Measurements from ENCODE around the gene SEMA4D.
A peak's percentile ranks its signal among the peaks of the same experiment; 100 is the strongest.
"Not testable (repeated sequence)": the region's sequence is repeated elsewhere in the genome, so short reads cannot be mapped to it uniquely, and the experiment has no call there.

SEMA4D gene

GRCh38 chr9:89376741-89377351, 121.1 kb downstream of the SEMA4D start:
- H3K9me3 Mint-ChIP-seq, result no peaks in the 10 kb centered on the region
- H3K27ac Mint-ChIP-seq, result peak overlapping the region; percentile 78
- peaks cover 13% of the 10 kb centered on the region for H3K36me3 Mint-ChIP-seq
- no peaks in the 10 kb centered on the region for H3K27me3 Mint-ChIP-seq
- ATAC-seq (ENCODE audit: low read depth) (no peak), DNase-seq (ENCODE audit: low spot score in 2 of 2) (no peak)
- peaks cover 29% of the 10 kb centered on the region for H3K4me1 Mint-ChIP-seq
- no peak overlapping the region for H3K4me3 Mint-ChIP-seq

GRCh38 chr9:89376286-89376685, 121.6 kb downstream of the SEMA4D start:
- ATAC-seq (ENCODE audit: low read depth), result no peak
- Mint-ChIP-seq H3K4me1 (peaks cover 26% of the 10 kb centered on the region), H3K27ac (peak overlapping the region; percentile 79), H3K27me3 (no peaks in the 10 kb centered on the region), H3K4me3 (no peak overlapping the region), H3K9me3 (no peaks in the 10 kb centered on the region), H3K36me3 (peaks cover 13% of the 10 kb centered on the region)
- no peak for DNase-seq (ENCODE audit: low spot score in 2 of 2)

GRCh38 chr9:89375191-89375760, 122.6 kb downstream of the SEMA4D start:
- Mint-ChIP-seq H3K4me1 (peaks cover 26% of the 10 kb centered on the region), H3K4me3 (peak overlapping the region; percentile 50), H3K27ac (peak overlapping the region; percentile 79), H3K36me3 (peaks cover 13% of the 10 kb centered on the region), H3K9me3 (no peaks in the 10 kb centered on the region), H3K27me3 (no peaks in the 10 kb centered on the region)
- ATAC-seq (ENCODE audit: low read depth) (peak; percentile 86), DNase-seq (ENCODE audit: low spot score in 2 of 2) (peak; percentile 21 to 26)

- Mint-ChIP-seq H3K36me3 (peaks cover 13% of the 10 kb centered on the region), H3K4me1 (peaks cover 26% of the 10 kb centered on the region), H3K9me3 (no peaks in the 10 kb centered on the region), H3K27ac (no peak overlapping the region), H3K4me3 (no peak overlapping the region), H3K27me3 (no peaks in the 10 kb centered on the region)
- ATAC-seq (ENCODE audit: low read depth) (no peak), DNase-seq (ENCODE audit: low spot score in 2 of 2) (no peak)
Measured at GRCh38 chr9:89374176-89374575, 123.7 kb downstream of the SEMA4D start.

- peaks cover 6% of the 10 kb centered on the region for H3K36me3 Mint-ChIP-seq
- H3K27me3 Mint-ChIP-seq, result no peaks in the 10 kb centered on the region
- no peaks in the 10 kb centered on the region for H3K9me3 Mint-ChIP-seq
- no peak overlapping the region for H3K4me3 Mint-ChIP-seq
- H3K27ac Mint-ChIP-seq, result peak overlapping the region; percentile 56
- H3K4me1 Mint-ChIP-seq, result peaks cover 26% of the 10 kb centered on the region
- DNase-seq (ENCODE audit: low spot score in 2 of 2) (no peak), ATAC-seq (ENCODE audit: low read depth) (no peak)
Measured at GRCh38 chr9:89372979-89373378, 124.9 kb downstream of the SEMA4D start.

- Mint-ChIP-seq H3K9me3 (no peaks in the 10 kb centered on the region), H3K27me3 (no peaks in the 10 kb centered on the region), H3K4me1 (peaks cover 24% of the 10 kb centered on the region), H3K4me3 (no peak overlapping the region), H3K36me3 (peaks cover 6% of the 10 kb centered on the region), H3K27ac (peak overlapping the region; percentile 65)
- DNase-seq (ENCODE audit: low spot score in 2 of 2) (no peak), ATAC-seq (ENCODE audit: low read depth) (no peak)
Measured at GRCh38 chr9:89372230-89372816, 125.6 kb downstream of the SEMA4D start.

- H3K4me1 Mint-ChIP-seq, result peaks cover 22% of the 10 kb centered on the region
- H3K9me3 Mint-ChIP-seq; ATAC-seq (ENCODE audit: low read depth); H3K4me3 Mint-ChIP-seq; H3K27me3 Mint-ChIP-seq; DNase-seq (ENCODE audit: low spot score in 2 of 2); H3K36me3 Mint-ChIP-seq: not testable (repeated sequence)
- H3K27ac Mint-ChIP-seq, result peak overlapping the region; percentile 65
Measured at GRCh38 chr9:89371791-89372190, 126.1 kb downstream of the SEMA4D start.

GRCh38 chr9:89370593-89370992, 127.3 kb downstream of the SEMA4D start:
- Mint-ChIP-seq H3K9me3 (no peaks in the 10 kb centered on the region), H3K36me3 (no peaks in the 10 kb centered on the region), H3K4me3 (no peak overlapping the region), H3K27ac (no peak overlapping the region), H3K4me1 (peaks cover 15% of the 10 kb centered on the region), H3K27me3 (no peaks in the 10 kb centered on the region)
- ATAC-seq (ENCODE audit: low read depth), result no peak
- no peak for DNase-seq (ENCODE audit: low spot score in 2 of 2)

GRCh38 chr9:89368978-89369377, 128.9 kb downstream of the SEMA4D start:
- DNase-seq (ENCODE audit: low spot score in 2 of 2) (no peak), ATAC-seq (ENCODE audit: low read depth) (no peak)
- Mint-ChIP-seq H3K27me3 (no peaks in the 10 kb centered on the region), H3K9me3 (no peaks in the 10 kb centered on the region), H3K4me3 (no peak overlapping the region), H3K4me1 (peaks cover 4% of the 10 kb centered on the region), H3K36me3 (no peaks in the 10 kb centered on the region), H3K27ac (no peak overlapping the region)

- no peak overlapping the region for H3K27ac Mint-ChIP-seq
- no peaks in the 10 kb centered on the region for H3K27me3 Mint-ChIP-seq
- ATAC-seq (ENCODE audit: low read depth) (no peak), DNase-seq (ENCODE audit: low spot score in 2 of 2) (no peak)
- peaks cover 4% of the 10 kb centered on the region for H3K4me1 Mint-ChIP-seq
- H3K36me3 Mint-ChIP-seq, result no peaks in the 10 kb centered on the region
- no peaks in the 10 kb centered on the region for H3K9me3 Mint-ChIP-seq
- no peak overlapping the region for H3K4me3 Mint-ChIP-seq
Measured at GRCh38 chr9:89368550-89368949, 129.4 kb downstream of the SEMA4D start.

GRCh38 chr9:89367726-89368437, 130.0 kb downstream of the SEMA4D start:
- Mint-ChIP-seq H3K27ac (no peak overlapping the region), H3K27me3 (no peaks in the 10 kb centered on the region), H3K4me1 (no peaks in the 10 kb centered on the region), H3K9me3 (no peaks in the 10 kb centered on the region), H3K4me3 (no peak overlapping the region), H3K36me3 (no peaks in the 10 kb centered on the region)
- DNase-seq (ENCODE audit: low spot score in 2 of 2) (no peak), ATAC-seq (ENCODE audit: low read depth) (no peak)

- Mint-ChIP-seq H3K27me3 (no peaks in the 10 kb centered on the region), H3K4me1 (no peaks in the 10 kb centered on the region), H3K4me3 (no peak overlapping the region), H3K27ac (no peak overlapping the region), H3K36me3 (no peaks in the 10 kb centered on the region), H3K9me3 (no peaks in the 10 kb centered on the region)
- ATAC-seq (ENCODE audit: low read depth) (no peak), DNase-seq (ENCODE audit: low spot score in 2 of 2) (no peak)
Measured at GRCh38 chr9:89367281-89367680, 130.6 kb downstream of the SEMA4D start.

GRCh38 chr9:89366711-89367110, 131.2 kb downstream of the SEMA4D start:
- ATAC-seq (ENCODE audit: low read depth) (no peak), DNase-seq (ENCODE audit: low spot score in 2 of 2) (no peak)
- Mint-ChIP-seq H3K27me3 (no peaks in the 10 kb centered on the region), H3K4me3 (no peak overlapping the region), H3K9me3 (no peaks in the 10 kb centered on the region), H3K27ac (no peak overlapping the region), H3K36me3 (peaks cover 1% of the 10 kb centered on the region), H3K4me1 (no peaks in the 10 kb centered on the region)

GRCh38 chr9:89365532-89365912, 132.4 kb downstream of the SEMA4D start:
- H3K27ac Mint-ChIP-seq, result no peak overlapping the region
- no peak for ATAC-seq (ENCODE audit: low read depth)
- peaks cover 13% of the 10 kb centered on the region for H3K36me3 Mint-ChIP-seq
- H3K9me3 Mint-ChIP-seq, result no peaks in the 10 kb centered on the region
- no peak for DNase-seq (ENCODE audit: low spot score in 2 of 2)
- H3K4me1 Mint-ChIP-seq, result no peaks in the 10 kb centered on the region
- no peak overlapping the region for H3K4me3 Mint-ChIP-seq
- H3K27me3 Mint-ChIP-seq, result no peaks in the 10 kb centered on the region
